ENCODE data around the gene ELL3.
"Not testable (repeated sequence)": the region's sequence is repeated elsewhere in the genome, so short reads cannot be mapped to it uniquely, and the experiment has no call there.

The ELL3 gene

DNA sequence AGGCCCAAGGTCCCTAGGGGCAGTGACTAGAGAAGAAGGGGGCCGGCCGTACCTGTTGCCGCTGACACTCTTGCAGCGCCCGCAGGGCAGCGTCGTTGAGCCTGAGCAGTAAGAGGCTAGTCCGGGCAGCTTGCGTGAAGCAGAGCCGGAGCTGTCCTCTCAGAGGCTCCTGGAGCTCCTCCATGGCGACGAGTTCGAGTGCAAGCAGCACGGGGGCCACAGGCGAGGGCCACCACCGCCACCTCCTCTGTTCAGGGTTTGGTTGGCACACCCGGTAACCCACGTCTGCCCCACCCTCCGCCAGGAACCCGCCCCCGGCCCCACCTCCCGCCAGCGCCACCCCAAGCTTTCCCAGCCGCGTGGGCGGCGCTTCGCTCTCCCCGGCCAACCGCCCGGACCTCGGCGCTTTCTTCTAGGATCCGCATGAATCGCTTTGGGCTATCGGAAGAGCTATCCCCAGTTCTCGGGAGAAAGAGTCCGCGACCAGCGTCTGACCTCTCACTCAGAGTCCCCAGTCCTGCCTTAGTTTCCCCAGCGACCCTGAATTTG, at the start of gene ELL3:
TSS of gene ELL3 (minus strand) at position 249 of the 549 bp plus-strand sequence. CDS start at position 184, 65 bp downstream.
- H3K27ac ChIP-seq (ENCODE audit: low read depth, low read length): peak within 1 kb of the TSS; percentile 74
- peaks cover 8% of the 10 kb centered on the region for H3K36me3 ChIP-seq (ENCODE audit: control insufficient read depth, insufficient read depth, low read length)
- H3K9ac ChIP-seq (ENCODE audit: low read length): peak within 1 kb of the TSS; percentile 51
- no peaks in the 10 kb centered on the region for H3K27me3 ChIP-seq (ENCODE audit: control insufficient read depth, insufficient read depth, low read length)
- no peaks in the 10 kb centered on the region for H3K4me1 ChIP-seq (ENCODE audit: control insufficient read depth, insufficient read depth, low read length)
- peak within 1 kb of the TSS; percentile 80 for H3K4me3 ChIP-seq (ENCODE audit: low read length)

GRCh38 chr15:43826029-43826507, 49.3 kb upstream of the ELL3 start:
- no peaks in the 10 kb centered on the region for H3K36me3 ChIP-seq (ENCODE audit: control insufficient read depth, insufficient read depth, low read length)
- H3K27ac ChIP-seq (ENCODE audit: low read depth, low read length): no peak overlapping the region
- peak overlapping the region; percentile 87 for H3K4me3 ChIP-seq (ENCODE audit: low read length)
- H3K27me3 ChIP-seq (ENCODE audit: control insufficient read depth, insufficient read depth, low read length): no peaks in the 10 kb centered on the region
- H3K9ac ChIP-seq (ENCODE audit: low read length): no peak overlapping the region
- no peaks in the 10 kb centered on the region for H3K4me1 ChIP-seq (ENCODE audit: control insufficient read depth, insufficient read depth, low read length)

DNA sequence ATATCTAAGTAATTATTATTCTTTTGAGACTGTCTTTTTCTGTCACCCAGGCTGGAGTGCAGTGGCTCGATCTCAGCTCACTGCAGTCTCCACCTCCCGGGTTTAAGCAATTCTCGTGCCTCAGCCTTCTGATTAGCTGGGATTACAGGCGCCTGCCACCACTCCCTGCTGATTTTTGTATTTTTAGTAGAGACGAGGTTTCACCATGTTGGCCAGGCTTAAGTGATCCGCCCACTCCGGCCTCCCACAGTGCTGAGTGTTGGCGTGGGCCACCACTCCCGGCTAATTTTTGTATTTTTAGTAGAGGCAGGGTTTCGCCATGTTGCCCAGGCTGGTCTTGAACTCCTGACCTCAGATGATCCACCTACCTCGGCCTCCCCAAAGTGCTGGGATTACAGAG, 48.5 kb upstream of the ELL3 start:
- not testable (repeated sequence) for H3K4me3 ChIP-seq (ENCODE audit: low read length); H3K36me3 ChIP-seq (ENCODE audit: control insufficient read depth, insufficient read depth, low read length); H3K9ac ChIP-seq (ENCODE audit: low read length); H3K27ac ChIP-seq (ENCODE audit: low read depth, low read length); H3K27me3 ChIP-seq (ENCODE audit: control insufficient read depth, insufficient read depth, low read length); H3K4me1 ChIP-seq (ENCODE audit: control insufficient read depth, insufficient read depth, low read length)

DNA sequence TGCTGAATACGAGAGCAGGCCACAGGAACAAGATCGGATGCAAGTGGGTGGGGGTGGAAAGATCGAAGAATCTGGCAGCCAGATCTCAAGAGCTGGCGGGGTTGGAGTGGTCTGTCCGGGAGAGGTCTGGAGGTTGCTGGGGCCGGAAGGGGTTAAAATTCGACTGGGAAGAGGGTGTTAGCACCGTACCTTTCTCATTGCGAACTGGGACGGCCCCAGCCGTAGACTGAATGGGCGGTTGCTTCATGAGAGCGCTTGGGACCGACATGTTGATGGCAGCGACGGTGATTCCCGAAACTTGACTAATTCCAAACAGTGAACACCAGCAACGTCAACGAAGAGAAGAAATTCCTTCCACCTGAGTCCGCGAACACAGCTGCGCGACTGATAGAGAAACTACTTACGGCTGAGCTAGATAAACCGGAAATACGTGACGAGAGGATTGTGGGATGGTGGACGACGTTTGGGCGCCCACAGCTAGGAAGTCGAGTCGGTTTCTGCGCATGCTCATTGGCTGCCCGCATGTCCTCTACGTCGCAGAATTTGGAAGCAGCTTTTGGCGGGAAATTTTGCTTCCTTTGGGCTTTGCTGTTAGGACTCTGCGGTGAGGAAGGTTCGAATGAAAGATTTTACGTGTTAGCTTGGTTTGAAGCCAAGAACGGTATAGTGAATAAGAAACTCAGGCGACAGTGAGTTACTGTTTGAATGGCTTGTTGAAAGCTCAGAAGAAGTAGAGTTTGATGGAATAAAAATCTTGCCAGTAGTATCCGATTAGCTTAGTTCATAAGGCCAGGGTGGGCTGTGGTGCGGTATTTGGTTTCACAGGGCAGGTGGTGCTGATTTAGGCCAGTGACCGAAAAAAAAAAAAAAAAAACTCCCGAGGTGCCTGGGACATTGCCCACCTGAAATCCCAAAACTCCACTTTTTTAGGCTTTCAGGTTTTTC, 47.8 kb upstream of the ELL3 start, which contains the start of gene MFAP1:
TSS of gene MFAP1 (minus strand) at position 389 of the 945 bp plus-strand sequence. CDS start at position 268, 121 bp downstream.
- H3K27ac ChIP-seq (ENCODE audit: low read depth, low read length): peak within 1 kb of the TSS; percentile 85
- H3K9ac ChIP-seq (ENCODE audit: low read length): peak within 1 kb of the TSS; percentile 91
- no peaks in the 10 kb centered on the region for H3K36me3 ChIP-seq (ENCODE audit: control insufficient read depth, insufficient read depth, low read length)
- peak within 1 kb of the TSS; percentile 98 for H3K4me3 ChIP-seq (ENCODE audit: low read length)
- no peaks in the 10 kb centered on the region for H3K4me1 ChIP-seq (ENCODE audit: control insufficient read depth, insufficient read depth, low read length)
- H3K27me3 ChIP-seq (ENCODE audit: control insufficient read depth, insufficient read depth, low read length): no peaks in the 10 kb centered on the region

GRCh38 chr15:43821505-43821904, 44.7 kb upstream of the ELL3 start:
- Histone ChIP-seq H3K27ac (ENCODE audit: low read depth, low read length) (no peak overlapping the region), H3K4me3 (ENCODE audit: low read length) (no peak overlapping the region), H3K4me1 (ENCODE audit: control insufficient read depth, insufficient read depth, low read length) (no peaks in the 10 kb centered on the region), H3K36me3 (ENCODE audit: control insufficient read depth, insufficient read depth, low read length) (peaks cover 9% of the 10 kb centered on the region), H3K27me3 (ENCODE audit: control insufficient read depth, insufficient read depth, low read length) (no peaks in the 10 kb centered on the region), H3K9ac (ENCODE audit: low read length) (no peak overlapping the region)

- not testable (repeated sequence) for H3K4me3 ChIP-seq (ENCODE audit: low read length); H3K27ac ChIP-seq (ENCODE audit: low read depth, low read length); H3K4me1 ChIP-seq (ENCODE audit: control insufficient read depth, insufficient read depth, low read length); H3K27me3 ChIP-seq (ENCODE audit: control insufficient read depth, insufficient read depth, low read length); H3K9ac ChIP-seq (ENCODE audit: low read length)
- H3K36me3 ChIP-seq (ENCODE audit: control insufficient read depth, insufficient read depth, low read length): peaks cover 32% of the 10 kb centered on the region
Observed at GRCh38 chr15:43815064-43815463, 38.3 kb upstream of the ELL3 start.

DNA sequence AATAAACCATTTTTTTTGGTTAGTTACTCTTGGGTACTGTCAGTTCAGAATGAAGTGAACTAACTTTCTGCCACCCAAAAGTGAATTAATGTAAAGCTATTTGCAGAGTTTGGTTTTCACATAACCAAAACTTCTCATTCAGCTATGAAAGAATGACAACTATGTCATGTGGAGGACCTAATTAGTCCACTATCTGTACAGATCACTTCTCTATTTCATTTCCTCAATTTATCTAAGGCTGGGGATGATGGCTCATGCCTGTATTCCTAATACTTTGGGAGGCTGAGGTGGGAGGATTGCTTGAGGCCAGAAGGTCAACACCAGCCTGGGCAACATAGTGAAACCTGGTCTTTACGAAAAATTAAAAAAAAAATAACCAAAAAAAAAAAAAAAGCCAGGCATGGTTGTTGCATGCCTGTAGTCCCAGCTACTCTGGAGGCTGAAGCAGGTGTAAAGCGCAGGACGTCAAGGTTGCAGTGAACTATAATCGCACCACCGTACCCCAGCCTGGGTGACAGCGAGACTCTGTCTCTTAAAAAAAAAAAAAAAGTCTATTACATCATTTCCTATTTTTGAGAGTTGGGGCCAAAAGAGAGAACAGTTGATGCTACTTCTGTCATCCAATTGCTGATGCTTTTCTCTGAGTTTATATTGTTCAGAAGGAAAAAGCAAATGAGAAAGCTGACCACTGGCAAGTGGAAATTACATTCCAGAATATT, 32.4 kb upstream of the ELL3 start:
- H3K4me3 ChIP-seq (ENCODE audit: low read length): no peak overlapping the region
- no peaks in the 10 kb centered on the region for H3K27me3 ChIP-seq (ENCODE audit: control insufficient read depth, insufficient read depth, low read length)
- no peak overlapping the region for H3K27ac ChIP-seq (ENCODE audit: low read depth, low read length)
- peaks cover 48% of the 10 kb centered on the region for H3K36me3 ChIP-seq (ENCODE audit: control insufficient read depth, insufficient read depth, low read length)
- no peaks in the 10 kb centered on the region for H3K4me1 ChIP-seq (ENCODE audit: control insufficient read depth, insufficient read depth, low read length)
- H3K9ac ChIP-seq (ENCODE audit: low read length): no peak overlapping the region

DNA sequence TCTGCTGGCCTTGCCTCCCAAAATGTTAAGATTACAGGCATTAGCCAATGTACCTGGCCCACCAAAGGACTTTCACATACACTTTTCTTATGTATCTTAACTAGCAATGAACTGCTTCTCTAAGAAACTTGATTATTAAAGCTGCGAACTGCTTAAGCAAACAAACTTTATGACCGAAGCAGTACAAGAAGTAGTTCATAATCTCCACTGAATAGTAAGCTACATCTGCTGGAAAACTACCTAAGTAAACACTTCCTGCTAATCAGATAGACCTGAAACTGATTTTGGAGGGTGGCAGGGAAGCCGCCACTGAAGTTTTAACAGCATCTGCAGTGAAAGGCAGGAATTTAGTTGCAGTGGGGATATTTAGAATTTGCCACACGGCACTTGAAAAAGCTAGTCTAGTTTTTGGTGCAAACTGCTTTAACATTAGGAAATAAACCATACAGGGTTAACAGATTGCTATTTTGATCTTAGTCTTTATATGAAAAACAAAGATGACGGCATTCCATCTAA, 31.7 kb upstream of the ELL3 start:
- Histone ChIP-seq H3K36me3 (ENCODE audit: control insufficient read depth, insufficient read depth, low read length) (peaks cover 46% of the 10 kb centered on the region), H3K4me3 (ENCODE audit: low read length) (no peak overlapping the region), H3K4me1 (ENCODE audit: control insufficient read depth, insufficient read depth, low read length) (no peaks in the 10 kb centered on the region), H3K27me3 (ENCODE audit: control insufficient read depth, insufficient read depth, low read length) (no peaks in the 10 kb centered on the region), H3K27ac (ENCODE audit: low read depth, low read length) (no peak overlapping the region), H3K9ac (ENCODE audit: low read length) (no peak overlapping the region)

DNA sequence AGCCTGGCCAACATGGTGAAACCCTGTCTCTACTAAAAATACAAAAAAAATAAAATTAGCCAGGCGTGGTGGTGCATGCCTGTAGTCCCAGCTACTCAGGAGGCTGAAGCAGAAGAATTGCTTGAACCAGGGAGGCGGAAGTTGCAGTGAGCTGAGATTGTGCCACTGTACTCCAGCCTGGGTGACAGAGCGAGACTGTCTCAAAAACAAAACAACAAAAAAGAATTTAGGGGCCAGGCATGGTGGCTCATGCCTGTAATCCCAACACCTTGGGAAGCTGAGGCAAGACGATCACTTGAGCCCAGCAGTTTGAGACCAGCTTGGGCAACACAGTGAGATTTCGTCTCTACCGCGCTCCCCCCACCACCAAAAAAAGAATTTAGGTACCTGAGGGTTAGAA, 25.9 kb upstream of the ELL3 start:
- H3K4me1 ChIP-seq (ENCODE audit: control insufficient read depth, insufficient read depth, low read length): peaks cover 13% of the 10 kb centered on the region
- H3K9ac ChIP-seq (ENCODE audit: low read length); H3K27me3 ChIP-seq (ENCODE audit: control insufficient read depth, insufficient read depth, low read length); H3K27ac ChIP-seq (ENCODE audit: low read depth, low read length); H3K4me3 ChIP-seq (ENCODE audit: low read length): not testable (repeated sequence)
- peaks cover 19% of the 10 kb centered on the region for H3K36me3 ChIP-seq (ENCODE audit: control insufficient read depth, insufficient read depth, low read length)

DNA sequence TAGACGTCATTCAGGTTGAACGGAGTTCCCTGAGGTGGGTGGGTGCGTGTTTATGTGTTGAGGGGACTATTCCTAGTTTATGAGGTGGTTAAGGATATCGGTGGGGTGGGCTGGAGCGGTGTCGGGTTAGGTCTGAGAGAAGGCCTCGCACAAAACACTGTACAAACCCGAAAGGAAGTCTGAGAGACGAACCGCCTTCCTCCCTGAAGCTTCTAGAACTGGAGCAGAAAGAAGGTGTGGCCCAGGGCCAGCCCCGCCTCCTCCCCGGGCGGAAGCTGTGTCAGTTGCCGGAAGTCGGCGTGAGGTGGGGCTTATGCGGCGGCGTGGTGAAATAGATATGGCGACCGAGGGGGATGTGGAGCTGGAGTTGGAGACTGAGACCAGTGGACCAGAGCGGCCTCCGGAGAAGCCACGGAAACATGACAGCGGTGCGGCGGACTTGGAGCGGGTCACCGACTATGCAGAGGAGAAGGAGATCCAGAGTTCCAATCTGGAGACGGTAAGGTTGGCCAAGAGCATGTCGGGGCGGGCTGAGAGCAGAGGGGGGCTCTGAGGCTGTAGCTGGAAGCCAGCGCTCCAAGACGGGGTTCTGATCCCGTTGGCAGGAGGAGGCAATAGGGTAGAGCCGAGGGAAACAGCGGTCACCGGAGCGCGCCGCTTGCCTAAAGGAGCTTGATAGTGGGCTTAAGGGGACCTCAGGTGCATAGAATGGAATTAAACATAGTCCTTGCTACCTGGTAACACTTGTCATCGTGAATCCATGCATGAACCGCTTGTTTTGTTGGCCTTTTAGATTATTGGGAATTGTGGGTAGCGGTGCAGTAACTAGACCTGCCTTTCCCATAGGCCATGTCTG, 23.7 kb upstream of the ELL3 start, which contains the start of gene HYPK:
TSS of gene HYPK (plus strand) at position 314 of the 856 bp plus-strand sequence. CDS start at position 338, 24 bp downstream.
- H3K27ac ChIP-seq (ENCODE audit: low read depth, low read length): peak within 1 kb of the TSS; percentile 92
- H3K4me1 ChIP-seq (ENCODE audit: control insufficient read depth, insufficient read depth, low read length): peaks cover 14% of the 10 kb centered on the region
- H3K27me3 ChIP-seq (ENCODE audit: control insufficient read depth, insufficient read depth, low read length): no peaks in the 10 kb centered on the region
- peak within 1 kb of the TSS; percentile 95 for H3K9ac ChIP-seq (ENCODE audit: low read length)
- H3K4me3 ChIP-seq (ENCODE audit: low read length): peak within 1 kb of the TSS; percentile 99
- peaks cover 15% of the 10 kb centered on the region for H3K36me3 ChIP-seq (ENCODE audit: control insufficient read depth, insufficient read depth, low read length)

- peak within 1 kb of the TSS; percentile 95 for H3K9ac ChIP-seq (ENCODE audit: low read length)
- H3K36me3 ChIP-seq (ENCODE audit: control insufficient read depth, insufficient read depth, low read length): peaks cover 15% of the 10 kb centered on the region
Observed at GRCh38 chr15:43799945-43800285, 23.1 kb upstream of the ELL3 start, which contains the start of gene SERINC4. Gene SERINC4, minus strand, starts transcription at chr15:43800220. Its CDS starts 234 bp downstream, at chr15:43799986.

More at GRCh38 chr15:43799945-43800285, 23.1 kb upstream of the ELL3 start, which contains the start of gene SERINC4:
- H3K4me3 ChIP-seq (ENCODE audit: low read length): peak within 1 kb of the TSS; percentile 99
- H3K27ac ChIP-seq (ENCODE audit: low read depth, low read length): peak within 1 kb of the TSS; percentile 92
- H3K4me1 ChIP-seq (ENCODE audit: control insufficient read depth, insufficient read depth, low read length): peaks cover 18% of the 10 kb centered on the region
- no peaks in the 10 kb centered on the region for H3K27me3 ChIP-seq (ENCODE audit: control insufficient read depth, insufficient read depth, low read length)

All from rectal smooth muscle tissue (tissue), 1 donor.